SK-N-SH (cell line): ENCODE measurements around the gene IQSEC1. TPM values are rescaled to one million over a fixed set of nuclear protein-coding genes. Genes with fewer than 3 reads are reported as not detected.

Experiments used
- CTCF ChIA-PET: fragments of 300-600, 350-600 bp; formaldehyde crosslinking; extraction: SDS; loops from one replicate; lab custom pipeline; 2021; lab: Yijun Ruan, JAX
- POLR2A ChIA-PET: fragments of 350-600 bp; sonication (Branson Sonifier 250); formaldehyde crosslinking; extraction: SDS; loops from one replicate; lab custom pipeline; 2020; ENCODE audit warnings: antibody characterized with exemption, inconsistent platforms; lab: Yijun Ruan, JAX
- DNase-seq: peaks from one replicate; pipeline ENCODE4 v3.0.0; 2012
- H2AFZ ChIP-seq: fragments of 200-600 bp; sonication (generic); 2 replicates; pipeline ENCODE4 v1.8.1; 2016; ENCODE audit warnings: antibody characterized with exemption, mild to moderate bottlenecking, low read depth
- H3F3A ChIP-seq: fragments of 200-600 bp; sonication (generic); replicated peaks from 2 replicates; pipeline ENCODE3; 2016; ENCODE audit warnings: antibody characterized with exemption, mild to moderate bottlenecking; ENCODE audit not compliant: insufficient read depth
- H3K27ac ChIP-seq, 2 experiments: fragments of 200-500 bp in 1 of 2; fragments of 200-600 bp in 1 of 2; sonication (Bioruptor generic) in 1 of 2; sonication (generic), shearing (Covaris generic) in 1 of 2; 2 replicates each; pipeline versions ENCODE4 v1.5.1 to v1.6.1; 2014 to 2016; ENCODE audit warnings: low read depth in 2 of 2, inconsistent platforms in 1 of 2, low read length in 1 of 2, mild to moderate bottlenecking in 1 of 2, mixed read lengths in 1 of 2
- H3K27me3 ChIP-seq: fragments of 200-600 bp; sonication (generic), shearing (Covaris generic); 2 replicates; pipeline ENCODE4 v1.6.1; 2016; ENCODE audit warnings: mixed run types; ENCODE audit not compliant: insufficient read depth
- H3K36me3 ChIP-seq, 2 experiments: fragments of 200-500 bp in 1 of 2; fragments of 200-600 bp in 1 of 2; sonication (Bioruptor generic) in 1 of 2; sonication (generic) in 1 of 2; replicated peaks in 1 of 2; 2 replicates each; pipeline versions ENCODE3 to v1.5.1; 2014 to 2016; ENCODE audit warnings: low read length in 1 of 2, mild to moderate bottlenecking in 1 of 2; ENCODE audit not compliant: insufficient read depth in 2 of 2, control insufficient read depth in 1 of 2
- H3K4me1 ChIP-seq, 2 experiments: fragments of 200-500 bp in 1 of 2; fragments of 200-600 bp in 1 of 2; sonication (Bioruptor generic) in 1 of 2; sonication (generic), shearing (Covaris generic) in 1 of 2; 2 replicates each; pipeline versions ENCODE4 v1.5.1 to v1.6.1; 2014 to 2016; ENCODE audit warnings: low read depth in 1 of 2, low read length in 1 of 2, mixed run types in 1 of 2; ENCODE audit not compliant: insufficient read depth in 2 of 2, control insufficient read depth in 1 of 2
- H3K4me2 ChIP-seq: fragments of 200-600 bp; sonication (generic), shearing (Covaris generic); 2 replicates; pipeline ENCODE4 v1.6.1; 2017; ENCODE audit warnings: mixed run types
- H3K4me3 ChIP-seq, 2 experiments: fragments of 200-500 bp in 1 of 2; fragments of 200-600 bp in 1 of 2; sonication (Bioruptor generic) in 1 of 2; sonication (generic), shearing (Covaris generic) in 1 of 2; 2 replicates each; pipeline versions ENCODE4 v1.5.1 to v1.8.1; 2014 to 2016; ENCODE audit warnings: low read depth in 2 of 2, inconsistent platforms in 1 of 2, low read length in 1 of 2, mild to moderate bottlenecking in 1 of 2, mixed read lengths in 1 of 2, moderate library complexity in 1 of 2
- H3K79me2 ChIP-seq: fragments of 200-600 bp; sonication (generic); 2 replicates; pipeline ENCODE4 v1.8.1; 2017; ENCODE audit warnings: mild to moderate bottlenecking; ENCODE audit not compliant: insufficient read depth
- H3K9ac ChIP-seq: fragments of 200-600 bp; sonication (generic); 2 replicates; pipeline ENCODE4 v1.6.1; 2017; ENCODE audit warnings: mixed run types
- H3K9me2 ChIP-seq: fragments of 200-600 bp; sonication (generic); 2 replicates; pipeline ENCODE4 v1.6.1; 2017; ENCODE audit warnings: mixed run types
- H3K9me3 ChIP-seq: fragments of 200-600 bp; sonication (generic); 2 replicates; pipeline ENCODE4 v1.6.1; 2017; ENCODE audit warnings: mixed run types, mild to moderate bottlenecking, moderate library complexity
- H4K20me1 ChIP-seq: fragments of 200-600 bp; sonication (generic); 2 replicates; pipeline ENCODE4 v1.6.1; 2017; ENCODE audit warnings: mild to moderate bottlenecking, mixed run types; ENCODE audit not compliant: insufficient read depth
- CTCF ChIP-seq: fragments of 200-600 bp; sonication (generic); IDR thresholded peaks from 2 replicates; pipeline ENCODE4 v1.6.1; 2017; ENCODE audit warnings: antibody characterized with exemption, mild to moderate bottlenecking, moderate library complexity
- ELF1 ChIP-seq: IDR thresholded peaks from 2 replicates; pipeline ENCODE4 v1.4.0; 2012
- EZH2phosphoT487 ChIP-seq: fragments of 200-600 bp; sonication (generic); IDR thresholded peaks from 2 replicates; pipeline ENCODE4 v1.6.1; 2017; ENCODE audit warnings: low read depth, mixed run types, mild to moderate bottlenecking, antibody characterized with exemption, moderate library complexity, borderline replicate concordance
- FOSL2 ChIP-seq: IDR thresholded peaks from 2 replicates; pipeline ENCODE4 v1.4.0; 2012; ENCODE audit warnings: low read depth, mild to moderate bottlenecking, moderate library complexity, borderline replicate concordance
- GATA2 ChIP-seq: sonication (generic); formaldehyde crosslinking; IDR thresholded peaks from 2 replicates; pipeline ENCODE4 v1.5.0; 2020; ENCODE audit warnings: mild to moderate bottlenecking, missing genetic modification reagents
- JUND ChIP-seq: IDR thresholded peaks from 2 replicates; pipeline ENCODE4 v1.4.0; 2012
- RAD21 ChIP-seq: IDR thresholded peaks from 2 replicates; pipeline ENCODE4 v1.6.1; 2012; ENCODE audit warnings: mild to moderate bottlenecking, low read length
- RCOR1 ChIP-seq: fragments of 150-350 bp; IDR thresholded peaks from 2 replicates; pipeline ENCODE4 v1.6.1; 2017; ENCODE audit warnings: antibody characterized with exemption, low read length
- RXRA ChIP-seq: IDR thresholded peaks from 2 replicates; pipeline ENCODE4 v1.4.0; 2012; ENCODE audit warnings: low read depth, mild to moderate bottlenecking, borderline replicate concordance
- SMC3 ChIP-seq: IDR thresholded peaks from 2 replicates; pipeline ENCODE4 v1.6.1; 2012; ENCODE audit warnings: low read depth, low read length, improper control_type of control experiment
- TAF1 ChIP-seq: IDR thresholded peaks from 2 replicates; pipeline ENCODE4 v1.6.1; 2012; ENCODE audit warnings: low read depth, mild to moderate bottlenecking, low read length, moderate library complexity, borderline replicate concordance
- YY1 ChIP-seq: IDR thresholded peaks from 2 replicates; pipeline ENCODE4 v1.4.0; 2012; ENCODE audit warnings: low read depth, mild to moderate bottlenecking
- WGBS: methylation state at CpG from one replicate; pipeline ENCODE4 v1.1.6; 2017; ENCODE audit warnings: low lambda C conversion rate; 5-methylcytosine and 5-hydroxymethylcytosine counted together
- polyA plus RNA-seq, 3 experiments: library from polyadenylated mRNA; depleted of rRNA; stranded (reverse); fragments of >200 nt; gene quantifications; 2 replicates each; pipeline ENCODE4 v1.2.3, GENCODE V29; 2012
- TF ChIP-seq, protein P1 (sequence below): IDR thresholded peaks from 2 replicates; pipeline ENCODE4 v1.4.0; 2012; ENCODE audit warnings: low read depth, borderline replicate concordance

The IQSEC1 gene
- polyA plus RNA-seq, 1 of the 3 experiments (the other 2 are of a cell fraction) = 6.2 TPM

DNA sequence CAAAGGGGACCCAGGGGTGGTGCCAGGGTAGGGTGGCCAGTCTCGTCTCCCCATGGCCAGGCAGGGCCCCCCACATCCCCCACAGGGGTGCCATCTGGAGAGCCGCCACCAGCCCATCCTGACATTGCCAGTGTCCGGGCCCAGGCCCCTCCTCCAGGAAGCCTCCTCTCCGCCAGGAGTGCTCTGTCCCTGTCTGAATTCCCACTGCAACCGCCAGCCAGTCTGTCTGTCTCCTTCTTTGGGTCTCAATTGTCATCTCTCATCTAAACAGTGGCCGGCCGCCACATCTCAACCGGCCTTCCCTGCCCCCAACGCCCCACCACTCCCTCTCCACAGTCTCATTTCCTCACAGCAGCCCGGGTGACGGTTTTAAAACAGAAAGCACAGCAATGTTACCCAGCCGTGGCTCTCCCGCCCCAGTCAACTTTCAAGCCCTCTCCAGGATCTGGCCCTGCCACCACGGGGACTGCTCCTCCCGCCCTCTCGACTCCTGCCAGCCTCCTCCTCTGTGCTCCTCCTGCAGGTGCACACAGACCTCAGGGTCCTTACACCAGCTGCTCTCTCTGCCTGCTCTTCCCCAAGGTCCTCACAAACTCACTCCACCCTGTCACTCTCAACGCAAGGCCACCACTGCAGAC is 57.0 kb downstream of the IQSEC1 start:
- Histone ChIP-seq H3K9me3 (no peaks in the 10 kb centered on the region), H4K20me1 (no peaks in the 10 kb centered on the region), H2AFZ (no peak overlapping the region), H3K9ac (no peak overlapping the region), H3K79me2 (no peaks in the 10 kb centered on the region), H3F3A (no peaks in the 10 kb centered on the region), H3K27me3 (no peaks in the 10 kb centered on the region), H3K36me3 (no peaks in the 10 kb centered on the region), H3K4me2 (no peak overlapping the region), H3K27ac (peak overlapping the region in 1 of 2 experiments; percentile 51; a peak in 1 of 4 replicates), H3K4me3 (no peak overlapping the region), H3K9me2 (no peaks in the 10 kb centered on the region), H3K4me1 (peaks cover 13 to 88% of the 10 kb centered on the region in 2 experiments)
- ChIA-PET POLR2A (no interaction called here), CTCF (interaction anchor here (0.8 kb wide), 1 partner anchor 11 kb away, joined by 4 read pairs; no protein-coding TSS in a partner anchor)
- WGBS = 84% methylated on average over 15 of the region's 17 CpGs
- TF ChIP-seq GATA2 (no peak), FOSL2 (no peak), JUND (no peak), RAD21 (no peak), RXRA (no peak), SMC3 (no peak), TAF1 (no peak), CTCF (no peak)
- TF ChIP-seq, protein P1, sequence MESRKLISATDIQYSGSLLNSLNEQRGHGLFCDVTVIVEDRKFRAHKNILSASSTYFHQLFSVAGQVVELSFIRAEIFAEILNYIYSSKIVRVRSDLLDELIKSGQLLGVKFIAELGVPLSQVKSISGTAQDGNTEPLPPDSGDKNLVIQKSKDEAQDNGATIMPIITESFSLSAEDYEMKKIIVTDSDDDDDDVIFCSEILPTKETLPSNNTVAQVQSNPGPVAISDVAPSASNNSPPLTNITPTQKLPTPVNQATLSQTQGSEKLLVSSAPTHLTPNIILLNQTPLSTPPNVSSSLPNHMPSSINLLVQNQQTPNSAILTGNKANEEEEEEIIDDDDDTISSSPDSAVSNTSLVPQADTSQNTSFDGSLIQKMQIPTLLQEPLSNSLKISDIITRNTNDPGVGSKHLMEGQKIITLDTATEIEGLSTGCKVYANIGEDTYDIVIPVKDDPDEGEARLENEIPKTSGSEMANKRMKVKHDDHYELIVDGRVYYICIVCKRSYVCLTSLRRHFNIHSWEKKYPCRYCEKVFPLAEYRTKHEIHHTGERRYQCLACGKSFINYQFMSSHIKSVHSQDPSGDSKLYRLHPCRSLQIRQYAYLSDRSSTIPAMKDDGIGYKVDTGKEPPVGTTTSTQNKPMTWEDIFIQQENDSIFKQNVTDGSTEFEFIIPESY = no peak
- DNase-seq = no peak

DNA sequence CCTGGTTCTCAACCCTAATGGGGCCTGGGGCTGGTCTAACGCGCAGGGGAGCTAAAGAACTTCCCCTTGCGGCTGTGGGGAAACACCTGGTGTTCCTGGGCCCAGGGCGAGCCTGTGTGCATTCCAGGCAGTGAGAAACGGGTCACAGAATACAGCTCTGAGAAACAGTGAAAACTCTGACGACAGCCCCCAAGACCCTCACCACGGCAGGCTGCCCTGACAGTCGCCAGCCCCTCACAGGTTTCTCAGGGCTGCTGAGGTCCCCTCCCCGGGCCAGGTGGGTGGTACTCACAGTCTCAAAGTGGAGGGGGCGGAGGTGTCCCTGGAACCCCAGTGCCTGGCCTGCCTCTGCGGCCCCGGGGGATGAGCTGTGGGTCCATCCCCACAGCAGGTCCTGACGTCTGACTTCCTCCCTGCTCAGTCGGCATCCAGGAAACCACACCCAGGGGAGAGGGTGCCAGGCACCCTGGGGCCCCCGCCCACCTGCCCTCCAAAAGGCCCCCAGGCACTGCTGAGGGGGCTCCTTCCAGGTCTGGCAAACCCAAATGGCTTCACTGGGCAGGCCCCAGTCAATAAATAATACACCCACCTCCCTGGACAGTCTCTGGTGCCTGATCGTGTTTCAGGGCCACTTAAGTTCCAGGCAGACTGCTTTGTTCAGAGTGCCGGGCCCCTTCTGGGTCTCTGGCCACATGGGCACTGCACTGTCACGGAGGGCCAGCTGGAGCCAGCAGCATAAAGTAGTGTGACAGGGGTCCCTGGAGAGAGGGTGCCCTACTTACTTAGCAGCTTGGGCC is 57.7 kb downstream of the IQSEC1 start:
- DNase-seq = no peak
- Histone ChIP-seq H3K4me3 (no peak overlapping the region), H3K36me3 (no peaks in the 10 kb centered on the region), H2AFZ (no peak overlapping the region), H3K9ac (no peak overlapping the region), H4K20me1 (no peaks in the 10 kb centered on the region), H3K27ac (peak overlapping the region in 1 of 2 experiments; percentile 51; a peak in 1 of 4 replicates), H3K79me2 (no peaks in the 10 kb centered on the region), H3F3A (no peaks in the 10 kb centered on the region), H3K4me1 (peaks cover 12 to 86% of the 10 kb centered on the region in 2 experiments), H3K9me3 (no peaks in the 10 kb centered on the region), H3K4me2 (no peak overlapping the region), H3K9me2 (no peaks in the 10 kb centered on the region), H3K27me3 (no peaks in the 10 kb centered on the region)
- 81% methylated on average over 7 of the region's 18 CpGs for WGBS
- ChIA-PET CTCF (interaction anchor here (0.8 to 2.3 kb wide), 2 partner anchors 10 to 11 kb away, joined by 4 to 5 read pairs; no protein-coding TSS in a partner anchor), POLR2A (no interaction called here)
- TF ChIP-seq RCOR1 (no peak), EZH2phosphoT487 (no peak), RXRA (no peak), JUND (no peak), YY1 (no peak), ELF1 (no peak)
- TF ChIP-seq, protein P1 = no peak
